Stimulated activated CD4-positive, alpha-beta T cell treated with anti-CD3 and anti-CD28 coated beads, Interleukin-2, amount 100 ng/mL, for 48 hours (primary cell): ENCODE results near the gene PDGFA.

Experiments used
- DNase-seq, 2 donors: peaks; one replicate each; pipeline ENCODE4 v3.0.0-alpha.2; 2020

The PDGFA gene

GRCh38 chr7:515628-516027, 4.0 kb downstream of the PDGFA start:
- DNase-seq, result no peak

DNA sequence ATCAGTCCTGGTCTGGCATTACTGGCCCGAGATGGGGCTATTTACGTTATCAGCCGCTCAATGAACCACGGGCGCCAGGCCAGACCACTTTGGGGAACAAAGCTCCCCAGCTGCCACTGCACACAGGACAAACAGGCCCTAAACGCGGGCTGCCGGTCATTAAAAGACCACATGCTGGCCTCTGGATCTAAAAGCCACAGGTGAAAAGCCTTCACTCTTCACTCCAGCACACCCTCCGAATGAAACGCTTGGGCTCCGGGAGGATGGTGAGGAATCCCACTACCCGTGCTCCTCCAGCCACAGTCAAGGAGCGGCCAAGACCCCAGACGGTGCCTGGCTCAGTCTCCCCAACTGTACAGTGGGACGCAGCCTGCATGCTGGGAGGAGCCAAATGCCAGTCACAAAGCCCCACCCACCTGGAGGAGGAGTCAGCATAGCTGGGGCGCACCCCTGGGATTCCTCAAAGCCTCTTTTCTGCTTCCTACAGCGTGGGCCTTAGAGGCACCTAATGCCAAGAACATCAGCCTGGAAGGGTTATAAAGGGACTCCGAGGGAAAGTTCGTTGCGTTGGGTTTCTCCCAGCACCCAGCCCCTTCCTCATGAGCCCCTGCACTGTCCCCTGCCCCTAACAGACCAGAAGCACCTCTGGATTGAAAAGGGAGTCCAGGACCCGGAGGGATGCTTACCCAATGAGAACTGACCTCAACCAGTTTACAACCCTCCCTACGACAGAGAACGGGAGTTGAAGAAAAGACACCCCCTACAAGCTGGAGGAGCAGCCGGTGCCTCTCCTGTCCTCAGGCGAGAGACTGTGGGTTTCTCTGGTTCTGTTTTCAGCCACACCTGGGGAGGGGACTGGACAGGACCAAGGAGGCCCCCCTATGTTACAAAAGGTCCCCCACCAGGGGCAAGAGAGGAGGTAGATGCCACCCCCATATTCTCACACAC, 4.7 kb downstream of the PDGFA start:
- DNase-seq, result no peak

GRCh38 chr7:514242-514641, 5.4 kb downstream of the PDGFA start:
- no peak for DNase-seq

- no peak for DNase-seq
These were observed 6.0 kb downstream of the PDGFA start for GRCh38 chr7:513521-514166.

DNA sequence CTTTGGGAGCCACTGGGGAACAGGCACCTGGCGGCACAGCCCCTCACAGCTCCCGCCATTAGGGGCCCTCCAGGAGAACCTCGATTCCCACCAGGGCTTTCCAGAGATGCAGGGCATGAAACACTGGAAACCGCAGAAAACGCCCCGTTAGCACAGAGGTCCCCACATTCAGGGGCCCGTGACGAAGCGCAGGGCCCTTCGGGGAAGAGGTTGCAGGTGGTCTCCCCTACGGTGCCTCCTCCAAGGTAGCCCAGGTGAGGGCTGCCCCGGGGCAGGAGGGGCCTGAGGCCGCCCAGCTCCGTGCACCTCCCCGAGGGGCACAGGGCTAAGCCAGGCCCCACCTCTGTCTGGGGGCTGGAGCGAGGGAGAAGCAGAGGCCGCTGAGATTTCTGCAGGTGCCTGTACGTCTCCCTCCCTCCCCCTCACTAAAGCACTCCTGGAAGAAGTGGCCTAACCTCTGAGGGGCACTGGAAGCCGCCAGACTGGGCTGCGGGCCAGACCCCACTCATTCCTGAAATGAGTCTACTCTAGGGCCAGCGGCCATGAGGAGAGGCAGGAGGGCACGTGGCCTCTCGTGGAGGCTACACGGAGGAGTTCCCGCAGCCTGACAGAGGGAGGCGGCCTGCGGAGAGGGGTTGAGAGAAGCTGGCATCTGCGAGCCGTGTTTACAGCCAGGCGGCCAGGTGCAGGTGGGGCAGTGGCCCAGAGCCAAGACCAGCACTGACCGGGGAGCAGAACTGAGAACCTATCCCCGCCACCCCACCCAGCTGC, 6.9 kb downstream of the PDGFA start:
- no peak for DNase-seq

DNA sequence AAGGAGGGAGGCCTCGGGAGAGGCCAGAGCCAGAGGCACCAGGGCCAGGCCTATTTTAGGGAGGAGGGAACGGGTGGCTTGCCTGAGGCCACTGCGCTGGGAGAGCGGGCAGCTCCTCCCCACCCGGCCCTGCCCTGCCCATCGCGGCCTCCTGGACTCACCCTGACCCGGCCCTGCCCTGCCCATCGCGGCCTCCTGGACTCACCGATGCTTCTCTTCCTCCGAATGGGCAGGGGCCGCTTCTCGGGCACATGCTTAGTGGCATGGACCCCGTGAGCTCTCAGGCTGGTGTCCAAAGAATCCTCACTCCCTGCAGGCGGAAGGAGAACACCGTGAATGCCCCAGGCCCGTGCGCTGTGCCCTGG, 7.5 kb downstream of the PDGFA start:
- DNase-seq, result no peak

DNA sequence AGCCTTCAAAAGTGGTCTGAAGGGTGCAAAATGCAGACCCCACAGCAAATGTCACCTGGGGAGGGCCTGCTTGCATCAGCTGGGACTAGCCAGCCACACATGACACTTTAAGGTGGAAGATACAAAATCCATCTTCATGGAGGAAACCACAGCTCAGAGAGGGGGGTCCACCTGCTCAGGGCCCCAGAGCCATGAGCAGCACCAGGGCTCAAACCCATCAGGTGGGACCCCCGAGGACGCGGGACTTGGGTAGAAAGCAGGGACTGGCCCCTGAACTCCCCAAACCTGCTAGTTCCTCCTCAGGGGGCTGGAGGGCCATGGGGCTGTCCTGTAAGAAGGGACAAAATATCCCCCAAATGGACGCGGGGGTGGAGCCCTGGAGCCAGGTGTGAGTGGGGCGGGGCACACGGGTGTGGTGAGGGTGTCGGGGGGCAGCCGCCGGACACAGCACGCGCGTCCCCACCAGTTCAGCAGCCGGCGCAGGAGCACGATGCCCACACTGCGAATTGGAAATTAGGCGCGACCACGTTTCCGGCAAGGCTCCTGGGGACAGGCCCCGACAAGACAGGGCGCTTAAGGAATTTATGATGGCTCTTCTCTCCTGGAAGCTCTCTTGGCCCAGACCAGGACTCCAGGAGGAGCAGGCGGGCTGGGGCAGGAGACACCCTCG, 8.0 kb downstream of the PDGFA start:
- no peak for DNase-seq

GRCh38 chr7:510782-511281, 8.8 kb downstream of the PDGFA start:
- DNase-seq, result no peak

DNA sequence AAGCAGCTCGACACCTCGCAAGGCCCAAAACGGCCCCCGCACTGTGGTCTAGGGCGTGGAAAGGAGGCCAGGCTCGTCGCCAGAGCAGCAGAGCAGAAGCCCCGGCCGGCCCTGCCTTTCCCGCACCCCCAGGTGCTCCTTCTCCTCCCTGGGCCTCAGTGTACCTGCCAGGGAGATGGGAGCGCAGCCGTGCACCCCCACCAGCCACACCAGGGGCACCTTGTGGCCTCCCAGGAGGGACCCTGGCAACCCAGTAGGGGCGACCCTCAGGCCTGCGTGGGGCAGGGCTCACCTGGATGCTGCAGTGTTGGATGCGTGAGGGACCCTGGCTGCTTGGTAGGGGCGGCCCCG, 9.5 kb downstream of the PDGFA start:
- DNase-seq, result no peak

DNA sequence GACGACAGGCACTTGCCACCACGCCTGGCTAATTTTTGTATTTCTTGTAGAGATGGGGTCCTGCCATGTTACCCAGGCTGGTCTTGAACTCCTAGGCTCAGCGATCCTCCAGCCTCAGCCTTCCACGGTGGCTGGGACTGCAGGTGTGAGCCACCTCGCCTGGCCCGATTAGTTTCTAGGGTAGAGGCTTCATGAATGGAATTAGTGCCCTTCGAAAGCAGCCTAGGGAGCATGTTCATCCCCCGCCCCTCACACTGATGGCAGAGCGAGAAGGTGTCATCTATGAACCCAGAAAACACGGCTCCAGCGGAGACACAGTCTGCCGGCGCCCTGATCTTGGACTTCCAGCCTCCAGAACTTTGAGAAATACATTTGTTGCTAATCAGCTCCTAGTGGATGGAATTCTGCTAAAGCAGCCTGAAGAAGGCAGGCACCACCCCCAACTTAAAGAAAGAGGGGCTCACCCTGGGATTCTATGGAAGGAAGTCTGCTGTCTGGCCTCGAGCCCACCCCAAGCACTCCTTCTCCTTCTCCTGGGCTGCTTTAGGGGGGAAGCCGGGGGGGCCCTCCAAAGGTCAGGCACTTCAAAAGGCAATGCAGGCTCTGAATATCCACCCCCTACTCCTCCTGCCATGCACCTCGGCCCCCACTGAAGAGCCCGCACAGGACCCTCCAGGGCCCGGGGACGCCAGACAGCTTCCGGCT, 10.1 kb downstream of the PDGFA start:
- DNase-seq, result no peak

GRCh38 chr7:508461-509170, 11.0 kb downstream of the PDGFA start:
- no peak for DNase-seq

GRCh38 chr7:507623-508300, 11.9 kb downstream of the PDGFA start:
- no peak for DNase-seq

DNA sequence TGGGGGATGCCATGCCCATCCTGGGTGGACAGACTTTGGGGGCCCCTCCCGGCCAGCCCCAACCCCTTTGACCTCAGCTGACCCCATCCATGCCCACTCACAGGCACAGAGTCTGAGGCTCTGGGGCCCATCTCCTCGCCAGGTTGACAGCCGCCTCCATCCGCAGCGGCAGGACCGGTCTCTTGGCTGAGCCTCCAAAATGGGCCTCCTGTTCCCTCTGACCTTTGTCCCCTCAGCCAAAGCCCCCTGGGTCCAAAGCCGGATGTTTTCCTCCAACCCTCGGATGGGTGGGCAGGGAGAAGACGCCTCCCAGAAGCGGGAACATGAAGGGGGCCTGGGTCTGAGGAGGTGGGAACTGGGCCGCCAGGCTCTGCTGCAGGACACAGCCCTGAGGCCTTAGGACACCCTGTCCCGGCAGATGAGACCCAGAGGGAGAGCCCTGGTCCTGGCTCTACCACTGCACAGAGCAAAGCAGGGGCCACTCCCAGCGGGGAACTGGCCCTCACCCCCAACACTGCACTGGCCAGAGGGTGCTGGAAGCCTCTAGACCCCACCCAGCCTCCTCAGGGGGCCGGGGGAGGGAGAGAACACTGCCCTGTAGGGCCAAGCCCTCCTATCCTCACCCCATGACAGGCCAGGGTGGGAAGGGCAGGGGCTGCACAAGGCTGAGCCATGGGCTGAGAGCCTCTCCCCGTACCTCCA, 12.6 kb downstream of the PDGFA start:
- DNase-seq, result no peak

DNA sequence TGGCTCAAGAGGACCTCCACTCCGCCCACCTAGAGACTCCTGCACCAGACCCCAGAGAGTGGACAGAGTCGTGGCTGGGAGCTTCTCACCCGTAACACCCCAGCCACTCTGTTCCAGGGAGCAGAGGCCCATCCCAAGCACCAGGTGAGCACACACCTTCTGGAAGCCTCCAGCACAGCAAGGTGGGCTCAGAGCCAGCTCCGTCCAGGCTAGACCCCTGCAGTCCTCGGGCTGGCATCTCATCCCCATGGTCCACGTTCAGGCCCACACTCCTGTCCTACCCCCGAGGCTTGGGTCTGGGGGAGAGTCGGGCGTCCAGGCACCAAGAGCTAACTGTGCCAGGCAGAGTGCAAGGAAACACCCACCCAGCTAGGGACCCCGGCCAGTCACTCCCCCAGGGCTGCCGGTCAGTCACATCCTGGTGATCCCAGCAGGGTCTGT, 13.2 kb downstream of the PDGFA start:
- no peak for DNase-seq

DNA sequence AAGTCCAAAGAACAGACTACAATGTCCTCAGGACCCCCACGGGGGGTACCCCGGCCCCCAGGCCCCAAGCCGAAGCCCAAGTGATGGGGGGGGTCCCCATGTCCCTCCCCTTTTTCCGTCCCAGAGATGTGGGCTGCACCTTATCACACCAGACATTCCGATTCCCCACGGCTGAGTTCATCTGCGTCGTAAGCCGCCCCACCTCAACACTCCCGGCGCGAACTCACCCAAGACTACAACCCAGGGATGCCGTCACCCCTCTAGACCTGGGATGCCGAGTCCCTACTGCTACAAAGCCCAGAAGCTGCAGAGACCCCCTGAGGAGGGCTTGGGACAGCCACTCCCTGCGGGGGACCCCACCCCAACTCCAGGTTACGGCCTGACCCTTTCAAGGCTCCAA, 14.5 kb downstream of the PDGFA start:
- DNase-seq, result no peak

- DNase-seq, result no peak
These were observed 15.2 kb downstream of the PDGFA start for GRCh38 chr7:504221-505111.

- no peak for DNase-seq
These were observed 16.0 kb downstream of the PDGFA start for GRCh38 chr7:503575-504111.

DNA sequence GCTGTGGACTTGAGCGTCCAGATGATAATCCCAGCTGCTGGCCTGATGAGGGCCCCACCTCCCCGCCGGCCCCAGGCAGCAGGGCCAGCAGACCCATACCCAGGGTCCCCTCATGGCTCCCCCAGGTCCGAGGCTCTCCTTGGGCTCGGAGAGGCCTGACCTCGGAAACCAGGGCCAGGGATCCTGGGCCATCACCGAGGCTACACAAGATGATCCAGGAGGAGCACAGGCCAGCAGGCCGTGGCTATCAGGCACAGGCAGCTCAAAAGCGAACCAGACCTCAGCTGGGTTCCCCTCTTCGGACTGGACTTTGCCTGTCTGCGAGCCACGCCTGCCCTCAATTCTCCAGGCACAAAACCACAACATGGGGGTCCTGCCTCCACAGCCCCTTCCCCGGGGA, 17.4 kb downstream of the PDGFA start:
- no peak for DNase-seq

- no peak for DNase-seq
These were observed 18.1 kb downstream of the PDGFA start for GRCh38 chr7:501526-501925.
